SK-N-SH treated with all-trans-retinoic acid at 6 μM for 48 hours (cell line): ENCODE results near the gene SETD3.

ENCODE experiments used
- ATAC-seq: fragments of 200-7000 bp; cut with Tn5 transposase; 3 replicates; pipeline ENCODE4 v1.9.1; 2020; ENCODE audit warnings: mild to moderate bottlenecking, moderate library complexity
- ARNTL ChIP-seq: fragments of 450-650 bp; formaldehyde crosslinking; IDR thresholded peaks from 2 replicates; pipeline ENCODE4 v1.5.0; 2020; ENCODE audit warnings: low read depth, mild to moderate bottlenecking, moderate library complexity, borderline replicate concordance
- BACH2 ChIP-seq: fragments of 250-450 bp; sonication (Bioruptor Pico); IDR thresholded peaks from 2 replicates; pipeline ENCODE4 v1.9.0; 2021; ENCODE audit warnings: mild to moderate bottlenecking, borderline replicate concordance
- CREB5 ChIP-seq: fragments of 250-450 bp; sonication (Bioruptor Pico); IDR thresholded peaks from 2 replicates; pipeline ENCODE4 v1.5.1; 2020; ENCODE audit warnings: low read depth, mild to moderate bottlenecking, moderate library complexity
- CSDC2 ChIP-seq: fragments of 250-450 bp; sonication (Bioruptor Pico); IDR thresholded peaks from 2 replicates; pipeline ENCODE4 v1.5.0; 2020; ENCODE audit warnings: mild to moderate bottlenecking, moderate library complexity
- CSRNP3 ChIP-seq: fragments of 250-450 bp; sonication (Bioruptor Pico); IDR thresholded peaks from 2 replicates; pipeline ENCODE4 v1.5.1; 2021; ENCODE audit warnings: mild to moderate bottlenecking, moderate library complexity
- ESRRG ChIP-seq: fragments of 250-450 bp; sonication (Bioruptor Pico); IDR thresholded peaks from 2 replicates; pipeline ENCODE4 v1.6.1; 2021; ENCODE audit warnings: mild to moderate bottlenecking
- ISL1 ChIP-seq: fragments of 250-450 bp; sonication (Bioruptor Pico); IDR thresholded peaks from 2 replicates; pipeline ENCODE4 v2.1.2; 2022; ENCODE audit warnings: mild to moderate bottlenecking, moderate library complexity
- OSR1 ChIP-seq: fragments of 250-450 bp; sonication (Bioruptor Pico); IDR thresholded peaks from 2 replicates; pipeline ENCODE4 v1.8.0; 2022; ENCODE audit warnings: moderate library complexity, mild to moderate bottlenecking, inconsistent platforms
- PATZ1 ChIP-seq: fragments of 250-450 bp; sonication (Bioruptor Pico); IDR thresholded peaks from 2 replicates; pipeline ENCODE4 v1.8.0; 2020; ENCODE audit warnings: mild to moderate bottlenecking, moderate library complexity, borderline replicate concordance
- PPARA ChIP-seq: fragments of 250-450 bp; sonication (Bioruptor Pico); IDR thresholded peaks from 2 replicates; pipeline ENCODE4 v1.5.0; 2020; ENCODE audit warnings: mild to moderate bottlenecking, borderline replicate concordance
- RARB ChIP-seq: fragments of 250-450 bp; sonication (Bioruptor Pico); IDR thresholded peaks from 2 replicates; pipeline ENCODE4 v1.8.0; 2021; ENCODE audit warnings: mild to moderate bottlenecking, moderate library complexity
- SNAI2 ChIP-seq: fragments of 250-450 bp; sonication (Bioruptor Pico); IDR thresholded peaks from 2 replicates; pipeline ENCODE4 v1.5.0; 2020; ENCODE audit warnings: mild to moderate bottlenecking, moderate library complexity
- TCF4 ChIP-seq: fragments of 250-450 bp; sonication (Bioruptor Pico); IDR thresholded peaks from 2 replicates; pipeline ENCODE4 v1.8.0; 2021; ENCODE audit warnings: mild to moderate bottlenecking, moderate library complexity, borderline replicate concordance
- TOX ChIP-seq: fragments of 250-450 bp; sonication (Bioruptor Pico); IDR thresholded peaks from 2 replicates; pipeline ENCODE4 v1.8.0; 2021; ENCODE audit warnings: mild to moderate bottlenecking, moderate library complexity, borderline replicate concordance
- TSHZ2 ChIP-seq: fragments of 250-450 bp; sonication (Bioruptor Pico); IDR thresholded peaks from 2 replicates; pipeline ENCODE4 v1.5.0; 2020; ENCODE audit warnings: mild to moderate bottlenecking, moderate library complexity
- ZC3H10 ChIP-seq: fragments of 250-450 bp; sonication (Bioruptor Pico); IDR thresholded peaks from 2 replicates; pipeline ENCODE4 v1.5.1; 2021; ENCODE audit warnings: mild to moderate bottlenecking, moderate library complexity
- ZFP3 ChIP-seq: fragments of 250-450 bp; sonication (Bioruptor Pico); IDR thresholded peaks from 2 replicates; pipeline ENCODE4 v1.5.0; 2020; ENCODE audit warnings: mild to moderate bottlenecking, moderate library complexity
- ZFP30 ChIP-seq: fragments of 450-650 bp; formaldehyde crosslinking; IDR thresholded peaks from 2 replicates; pipeline ENCODE4 v1.5.0; 2022; ENCODE audit warnings: mild to moderate bottlenecking, moderate library complexity
- ZNF565 ChIP-seq: fragments of 450-650 bp; formaldehyde crosslinking; conservative IDR thresholded peaks from 2 replicates; pipeline ENCODE4 v1.5.0; 2020; ENCODE audit warnings: low read depth, mild to moderate bottlenecking, moderate library complexity
- ZNF70 ChIP-seq: fragments of 450-650 bp; formaldehyde crosslinking; IDR thresholded peaks from 2 replicates; pipeline ENCODE4 v1.5.0; 2020; ENCODE audit warnings: mild to moderate bottlenecking, moderate library complexity
- ZNF8 ChIP-seq: fragments of 450-650 bp; formaldehyde crosslinking; IDR thresholded peaks from 2 replicates; pipeline ENCODE4 v1.5.0; 2020; ENCODE audit warnings: mild to moderate bottlenecking, moderate library complexity

SETD3 gene

GRCh38 chr14:99503848-99504453, 23.3 kb upstream of the SETD3 start:
- ATAC-seq = no peak
- TF ChIP-seq TCF4 (CRISPR knock-in tag) (no peak), BACH2 (CRISPR knock-in tag) (no peak), ZNF8 (CRISPR knock-in tag) (no peak), ARNTL (no peak), CSRNP3 (CRISPR knock-in tag) (no peak), SNAI2 (no peak), ZNF70 (CRISPR knock-in tag) (no peak), TSHZ2 (CRISPR knock-in tag) (no peak), ISL1 (CRISPR knock-in tag) (no peak), ZC3H10 (CRISPR knock-in tag) (no peak), ESRRG (CRISPR knock-in tag) (no peak), RARB (CRISPR knock-in tag) (no peak), TOX (CRISPR knock-in tag) (no peak), PATZ1 (CRISPR knock-in tag) (no peak), ZFP30 (no peak), CSDC2 (CRISPR knock-in tag) (no peak), ZFP3 (CRISPR knock-in tag) (no peak), ZNF565 (CRISPR knock-in tag) (no peak), PPARA (CRISPR knock-in tag) (no peak)
- TF ChIP-seq, all 23 proteins: peak for 0

- no peak for TF ChIP-seq ESRRG (CRISPR knock-in tag)
- ATAC-seq = no peak
These were observed 22.3 kb upstream of the SETD3 start for GRCh38 chr14:99502989-99503421.

- TF ChIP-seq SNAI2 (no peak), ZFP30 (no peak), OSR1 (no peak), BACH2 (CRISPR knock-in tag) (no peak), ZNF8 (CRISPR knock-in tag) (no peak), ZNF70 (CRISPR knock-in tag) (no peak), ZNF565 (CRISPR knock-in tag) (no peak), TSHZ2 (CRISPR knock-in tag) (no peak), PPARA (CRISPR knock-in tag) (no peak), CREB5 (CRISPR knock-in tag) (no peak)
- ATAC-seq = no peak
These were observed 17.2 kb upstream of the SETD3 start for GRCh38 chr14:99497894-99498293.
